Vagina (tissue), 2 donors: Measurements from ENCODE around the gene PATJ.

Source experiments
- CTCF ChIP-seq, 3 experiments: fragments of 450-650 bp in 2 of 3; fragments of 200-600 bp in 1 of 3; sonication (generic) in 1 of 3; IDR thresholded peaks; one replicate each; pipeline ENCODE4 v1.5.1; 2017 to 2019; ENCODE audit warnings: antibody characterized with exemption in 3 of 3, mild to moderate bottlenecking in 2 of 3, moderate library complexity in 2 of 3
- POLR2A ChIP-seq, 2 donors: fragments of 450-650 bp; IDR thresholded peaks; one replicate each; pipeline ENCODE4 v1.6.1; 2017; ENCODE audit warnings: antibody characterized with exemption in 2 of 2, mild to moderate bottlenecking in 2 of 2, moderate library complexity in 2 of 2
- POLR2AphosphoS5 ChIP-seq, 2 donors: sonication (generic); formaldehyde crosslinking; IDR thresholded peaks; one replicate each; pipeline ENCODE4 v1.9.0; 2017; ENCODE audit warnings: antibody characterized with exemption in 2 of 2, mild to moderate bottlenecking in 2 of 2, low read depth in 1 of 2; ENCODE audit not compliant: insufficient read depth in 1 of 2

DNA sequence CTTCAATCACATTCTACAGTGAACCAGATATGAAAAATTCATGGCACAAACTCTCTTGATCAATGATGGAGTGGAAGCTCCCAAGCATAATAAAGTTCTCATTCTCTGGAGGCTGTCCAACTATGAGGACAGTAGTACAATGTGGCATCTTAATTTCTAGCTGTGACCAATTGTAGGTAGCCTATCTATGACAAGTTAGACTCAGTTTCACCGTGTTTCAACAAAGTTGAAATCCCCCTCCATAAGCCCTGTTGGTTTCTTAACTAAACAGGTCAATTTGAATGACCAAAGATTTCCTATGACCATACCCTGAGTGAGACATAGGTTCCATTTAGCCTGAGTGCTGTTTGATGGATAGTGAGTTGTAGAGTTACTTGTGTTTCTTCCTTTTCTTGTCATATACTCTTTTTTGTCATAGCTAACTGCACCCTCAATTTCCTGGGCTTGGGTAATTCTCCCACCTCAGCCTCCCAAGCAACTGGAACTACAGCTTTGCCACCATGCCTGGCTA is 11.8 kb downstream of the PATJ start:
- no peak for TF ChIP-seq POLR2A (IDR thresholded peaks at IDR 0.05)
- no peak for TF ChIP-seq CTCF (IDR thresholded peaks at IDR 0.05)
- TF ChIP-seq POLR2AphosphoS5 (IDR thresholded peaks at IDR 0.05; ENCODE audit: insufficient read depth in 1 of 2, low read depth in 1 of 2) = no peak
